ENCODE measurements around the gene LOC128125822.
"Not testable (repeated sequence)": the region's sequence is repeated elsewhere in the genome, so short reads cannot be mapped to it uniquely, and the experiment has no call there.

The LOC128125822 gene

GRCh38 chr6:63572044-63572746, at the start of gene LOC128125822, which contains the start of gene PTP4A1:
Gene LOC128125822, plus strand, starts transcription at chr6:63572480.
Gene PTP4A1, plus strand, starts transcription at chr6:63572480. Its CDS starts 4,401 bp downstream, at chr6:63576881.
- FAIRE-seq: no peak

- FAIRE-seq: not testable (repeated sequence)
Observed at GRCh38 chr6:63522911-63523287, 49.4 kb upstream of the LOC128125822 start.

GRCh38 chr6:63523630-63524029, 48.6 kb upstream of the LOC128125822 start:
- no peak for FAIRE-seq

GRCh38 chr6:63525186-63525878, 46.9 kb upstream of the LOC128125822 start:
- FAIRE-seq: no peak

GRCh38 chr6:63526931-63527330, 45.3 kb upstream of the LOC128125822 start:
- FAIRE-seq: no peak

GRCh38 chr6:63527658-63528514, 44.4 kb upstream of the LOC128125822 start:
- FAIRE-seq: no peak

GRCh38 chr6:63529498-63529897, 42.8 kb upstream of the LOC128125822 start:
- FAIRE-seq: no peak

- no peak for FAIRE-seq
Observed at GRCh38 chr6:63530182-63530581, 42.1 kb upstream of the LOC128125822 start.

- FAIRE-seq: no peak
Observed at GRCh38 chr6:63530991-63531390, 41.3 kb upstream of the LOC128125822 start.

GRCh38 chr6:63533026-63533425, 39.3 kb upstream of the LOC128125822 start:
- no peak for FAIRE-seq

- no peak for FAIRE-seq
Observed at GRCh38 chr6:63533952-63534351, 38.3 kb upstream of the LOC128125822 start.

- no peak for FAIRE-seq
Observed at GRCh38 chr6:63537201-63537958, 34.9 kb upstream of the LOC128125822 start.

- FAIRE-seq: no peak
Observed at GRCh38 chr6:63537959-63538300, 34.4 kb upstream of the LOC128125822 start.

- no peak for FAIRE-seq
Observed at GRCh38 chr6:63538550-63538949, 33.7 kb upstream of the LOC128125822 start.

GRCh38 chr6:63543001-63543400, 29.3 kb upstream of the LOC128125822 start:
- FAIRE-seq: no peak

GRCh38 chr6:63543982-63544381, 28.3 kb upstream of the LOC128125822 start:
- FAIRE-seq: no peak

GRCh38 chr6:63546236-63546635, 26.0 kb upstream of the LOC128125822 start:
- no peak for FAIRE-seq

- no peak for FAIRE-seq
Observed at GRCh38 chr6:63546697-63547096, 25.6 kb upstream of the LOC128125822 start.

GRCh38 chr6:63549076-63549475, 23.2 kb upstream of the LOC128125822 start:
- no peak for FAIRE-seq

GRCh38 chr6:63553208-63553607, 19.1 kb upstream of the LOC128125822 start:
- FAIRE-seq: no peak

GRCh38 chr6:63553900-63554299, 18.4 kb upstream of the LOC128125822 start:
- no peak for FAIRE-seq

GRCh38 chr6:63554782-63555181, 17.5 kb upstream of the LOC128125822 start:
- no peak for FAIRE-seq

- no peak for FAIRE-seq
Observed at GRCh38 chr6:63556369-63556768, 15.9 kb upstream of the LOC128125822 start.

Measured in colon (tissue), 2 donors.